H1 (cell line): ENCODE data around the gene CTNND2. TPM values are rescaled to one million over a fixed set of nuclear protein-coding genes. Genes with fewer than 3 reads are reported as not detected.

Experiments used
- CTCF ChIA-PET: fragments of 300-600 bp; sonication (Branson Sonifier 250); formaldehyde crosslinking; loops from one replicate; lab custom pipeline; 2021; ENCODE audit not compliant: partially characterized antibody; lab: Charles Lee
- POLR2A ChIA-PET: fragments of 300-600 bp; sonication (Branson Sonifier 250); formaldehyde crosslinking; loops from one replicate; lab custom pipeline; 2021; ENCODE audit warnings: inconsistent platforms; ENCODE audit not compliant: partially characterized antibody; lab: Charles Lee
- DNase-seq, 2 experiments: peaks; one replicate each; pipeline versions ENCODE4 v3.0.0 to v3.0.0-alpha.2; 2010 to 2022; ENCODE audit warnings: low spot score in 2 of 2, low read depth in 1 of 2, mixed read lengths in 1 of 2
- FAIRE-seq: peaks from 2 replicates; lab custom pipeline; 2011; peaks lifted over from hg19 to GRCh38; lab: Jason Lieb, UNC
- H2AFZ ChIP-seq: 2 replicates; pipeline ENCODE4 v1.8.1; 2012; ENCODE audit warnings: low read length, inconsistent platforms
- H2AK5ac ChIP-seq: 2 replicates; pipeline ENCODE4 v1.6.1; 2013; ENCODE audit warnings: low read depth, low read length
- H2BK120ac ChIP-seq: replicated peaks from 2 replicates; pipeline ENCODE3; 2013; ENCODE audit warnings: low read depth, low read length, inconsistent platforms
- H2BK12ac ChIP-seq: 2 replicates; pipeline ENCODE4 v1.6.1; 2013; ENCODE audit warnings: low read depth, low read length
- H2BK15ac ChIP-seq: 2 replicates; pipeline ENCODE4 v1.6.1; 2013; ENCODE audit warnings: low read length
- H2BK20ac ChIP-seq: 2 replicates; pipeline ENCODE4 v1.6.1; 2013; ENCODE audit warnings: low read length
- H2BK5ac ChIP-seq: 2 replicates; pipeline ENCODE4 v1.6.1; 2013; ENCODE audit warnings: low read depth, low read length
- H3K14ac ChIP-seq: 2 replicates; pipeline ENCODE4 v1.6.1; 2013; ENCODE audit warnings: inconsistent platforms; ENCODE audit not compliant: insufficient read length
- H3K18ac ChIP-seq: 2 replicates; pipeline ENCODE4 v1.6.1; 2013; ENCODE audit warnings: low read length; ENCODE audit errors: extremely low read depth
- H3K23ac ChIP-seq: 2 replicates; pipeline ENCODE4 v1.6.1; 2013; ENCODE audit warnings: inconsistent platforms; ENCODE audit not compliant: insufficient read length
- H3K23me2 ChIP-seq: 2 replicates; pipeline ENCODE4 v1.6.1; 2013; ENCODE audit warnings: low read depth, low read length
- H3K27ac ChIP-seq: 2 replicates; pipeline ENCODE4 v1.6.1; 2011; ENCODE audit warnings: low read depth, low read length, inconsistent platforms
- H3K27me3 ChIP-seq, 4 experiments: replicated peaks in 1 of 4; 1 replicate in 1 of 4; 2 replicates in 3 of 4; pipeline versions ENCODE4 v1.6.1 to v1.8.1; 2011 to 2013; ENCODE audit warnings: low read length in 3 of 4, mild to moderate bottlenecking in 3 of 4, inconsistent platforms in 2 of 4, mixed read lengths in 2 of 4, moderate library complexity in 1 of 4; ENCODE audit not compliant: control insufficient read depth in 3 of 4, insufficient read depth in 3 of 4; ENCODE audit errors: extremely low read depth in 1 of 4
- H3K36me3 ChIP-seq, 4 experiments: 2 replicates each; pipeline versions ENCODE4 v1.6.1 to v1.8.1; 2011 to 2013; ENCODE audit warnings: mild to moderate bottlenecking in 4 of 4, low read length in 3 of 4, moderate library complexity in 2 of 4, control low read depth in 1 of 4, inconsistent platforms in 1 of 4; ENCODE audit not compliant: insufficient read depth in 4 of 4, control insufficient read depth in 2 of 4
- H3K4ac ChIP-seq: replicated peaks from 2 replicates; pipeline ENCODE3; 2013; ENCODE audit warnings: low read length, low read depth, mixed read lengths, inconsistent platforms; ENCODE audit not compliant: insufficient read length
- H3K4me1 ChIP-seq, 4 experiments: replicated peaks in 1 of 4; 1 replicate in 1 of 4; 2 replicates in 3 of 4; pipeline versions ENCODE4 v1.6.1 to v1.8.1; 2011 to 2013; ENCODE audit warnings: low read length in 3 of 4, inconsistent platforms in 2 of 4, mixed read lengths in 1 of 4; ENCODE audit not compliant: insufficient read depth in 4 of 4, control insufficient read depth in 3 of 4
- H3K4me2 ChIP-seq, 2 experiments: 2 replicates each; pipeline versions ENCODE4 v1.6.1 to v1.8.1; 2011 to 2013; ENCODE audit warnings: low read depth in 2 of 2, low read length in 2 of 2, control low read depth in 1 of 2, inconsistent platforms in 1 of 2, mild to moderate bottlenecking in 1 of 2; ENCODE audit not compliant: insufficient read depth in 1 of 2
- H3K4me3 ChIP-seq, 4 experiments: fragments of 200-600, 300-600 bp in 1 of 4; sonication (generic), shearing (Covaris generic), sonication (Bioruptor Twin) in 1 of 4; 2 replicates each; pipeline versions ENCODE4 v1.5.1 to v1.8.1; 2011 to 2016; ENCODE audit warnings: low read length in 4 of 4, low read depth in 3 of 4, control low read depth in 2 of 4, inconsistent platforms in 2 of 4, mild to moderate bottlenecking in 2 of 4, mixed read lengths in 1 of 4, moderate library complexity in 1 of 4; ENCODE audit not compliant: insufficient read depth in 2 of 4; ENCODE audit errors: extremely low read depth in 1 of 4
- H3K56ac ChIP-seq: replicated peaks from 2 replicates; pipeline ENCODE3; 2013; ENCODE audit warnings: low read depth, mild to moderate bottlenecking, mixed read lengths, low read length, inconsistent platforms; ENCODE audit not compliant: insufficient read length
- H3K79me1 ChIP-seq: 2 replicates; pipeline ENCODE4 v1.6.1; 2013; ENCODE audit warnings: low read depth, low read length, control low read depth
- H3K79me2 ChIP-seq, 2 experiments: 2 replicates each; pipeline versions ENCODE4 v1.6.1 to v1.8.1; 2012 to 2013; ENCODE audit warnings: low read length in 2 of 2, mild to moderate bottlenecking in 2 of 2, inconsistent platforms in 1 of 2; ENCODE audit not compliant: insufficient read depth in 2 of 2, control insufficient read depth in 1 of 2
- H3K9ac ChIP-seq, 4 experiments: replicated peaks in 1 of 4; 1 replicate in 1 of 4; 2 replicates in 3 of 4; pipeline versions ENCODE4 v1.6.1 to v1.8.1; 2011 to 2013; ENCODE audit warnings: low read depth in 3 of 4, low read length in 3 of 4, control low read depth in 2 of 4, mild to moderate bottlenecking in 2 of 4, moderate library complexity in 2 of 4, inconsistent platforms in 1 of 4; ENCODE audit errors: extremely low read depth in 1 of 4
- H3K9me3 ChIP-seq, 2 experiments: 2 replicates each; pipeline versions ENCODE4 v1.6.1 to v1.8.1; 2012 to 2013; ENCODE audit warnings: mild to moderate bottlenecking in 2 of 2, moderate library complexity in 2 of 2, control low read depth in 1 of 2, inconsistent platforms in 1 of 2, low read depth in 1 of 2, low read length in 1 of 2, mixed read lengths in 1 of 2; ENCODE audit not compliant: insufficient read depth in 2 of 2
- H4K20me1 ChIP-seq, 2 experiments: replicated peaks in 1 of 2; 2 replicates each; pipeline versions ENCODE3 to v1.8.1; 2011 to 2013; ENCODE audit warnings: inconsistent platforms in 2 of 2, low read length in 2 of 2, mild to moderate bottlenecking in 1 of 2; ENCODE audit not compliant: insufficient read depth in 2 of 2, control insufficient read depth in 1 of 2
- H4K5ac ChIP-seq: 2 replicates; pipeline ENCODE4 v1.6.1; 2013; ENCODE audit warnings: low read length, low read depth, mixed read lengths, inconsistent platforms; ENCODE audit not compliant: insufficient read length
- H4K8ac ChIP-seq: 2 replicates; pipeline ENCODE4 v1.8.0; 2013; ENCODE audit warnings: mild to moderate bottlenecking, moderate library complexity, low read length, inconsistent platforms; ENCODE audit not compliant: insufficient read depth; ENCODE audit errors: extremely low read depth
- H4K91ac ChIP-seq: replicated peaks from 2 replicates; pipeline ENCODE3; 2013; ENCODE audit warnings: low read length, mixed read lengths, inconsistent platforms; ENCODE audit not compliant: insufficient read length
- BACH1 ChIP-seq: IDR thresholded peaks from 2 replicates; pipeline ENCODE4 v1.6.1; 2012; ENCODE audit warnings: low read length, improper control_type of control experiment
- BCL11A ChIP-seq, 2 experiments: IDR thresholded peaks; one replicate each; pipeline ENCODE4 v1.6.1; 2011; ENCODE audit warnings: low read depth in 2 of 2, low read length in 2 of 2, mild to moderate bottlenecking in 2 of 2
- CEBPB ChIP-seq: IDR thresholded peaks from 2 replicates; pipeline ENCODE4 v1.6.1; 2012; ENCODE audit warnings: low read depth, low read length
- CHD1 ChIP-seq: IDR thresholded peaks from 2 replicates; pipeline ENCODE4 v1.6.1; 2012; ENCODE audit warnings: low read depth, low read length, improper control_type of control experiment
- HDAC2 ChIP-seq, 2 experiments: fragments of 300-600 bp in 1 of 2; sonication (generic) in 1 of 2; IDR thresholded peaks; 2 replicates each; pipeline ENCODE4 v1.6.1; 2011 to 2012; ENCODE audit warnings: low read depth in 2 of 2, low read length in 2 of 2, mild to moderate bottlenecking in 2 of 2, moderate library complexity in 2 of 2, borderline replicate concordance in 1 of 2, inconsistent platforms in 1 of 2
- KDM4A ChIP-seq: IDR thresholded peaks from one replicate; pipeline ENCODE4 v1.7.1; 2012; ENCODE audit warnings: low read depth, mild to moderate bottlenecking, moderate library complexity, low read length, inconsistent platforms; ENCODE audit not compliant: severe bottlenecking
- POLR2AphosphoS5 ChIP-seq: IDR thresholded peaks from 2 replicates; pipeline ENCODE4 v1.6.1; 2011; ENCODE audit warnings: low read depth, low read length
- SIN3A ChIP-seq, 2 experiments: IDR thresholded peaks in 1 of 2; conservative IDR thresholded peaks in 1 of 2; 2 replicates each; pipeline ENCODE4 v1.6.1; 2011 to 2012; ENCODE audit warnings: low read length in 2 of 2, improper control_type of control experiment in 1 of 2, low read depth in 1 of 2, mild to moderate bottlenecking in 1 of 2
- ZNF274 ChIP-seq: IDR thresholded peaks from 2 replicates; pipeline ENCODE4 v1.7.0; 2012; ENCODE audit warnings: low read length, borderline replicate concordance; ENCODE audit errors: extremely low read depth
- WGBS, 2 experiments: shearing (Covaris generic) in 1 of 2; methylation state at CpG; one replicate each; pipeline versions ENCODE4 v1.1.6 to v1.1.7; 2013 to 2015; ENCODE audit warnings: low lambda C conversion rate in 2 of 2, mixed read lengths in 2 of 2, inconsistent platforms in 1 of 2, low coverage in 1 of 2, missing lambda C conversion rate in 1 of 2; ENCODE audit not compliant: insufficient replicate concordance in 2 of 2, insufficient coverage in 1 of 2, insufficient read length in 1 of 2; ENCODE audit errors: extremely low coverage in 1 of 2, missing lambda C conversion rate in 1 of 2; 5-methylcytosine and 5-hydroxymethylcytosine counted together
- polyA plus RNA-seq, 7 experiments: library from polyadenylated mRNA; depleted of rRNA in 3 of 7; stranded (reverse) in 5 of 7; unstranded in 2 of 7; fragments of >200 nt in 5 of 7; fragments of 200-250 nt in 2 of 7; gene quantifications; 1 replicate in 5 of 7; 2 replicates in 1 of 7; 4 replicates in 1 of 7; pipeline versions ENCODE4 v1.2.1 to v1.2.3, GENCODE V29; 2011 to 2013; ENCODE audit warnings: missing spikeins in 2 of 7, mixed read lengths in 2 of 7
- total RNA-seq: library from RNA; stranded (reverse); fragmentation: NEBNext Ultra II Directional; extraction: Animal tissue kit (Norgen Biotek cat#: 25700); gene quantifications from 2 replicates; pipeline ENCODE4 v1.2.1, GENCODE V29; 2021
- TF ChIP-seq, protein P1 (sequence below), 3 experiments: IDR thresholded peaks; 1 replicate in 2 of 3; 2 replicates in 1 of 3; pipeline versions ENCODE4 v1.5.1 to v1.6.1; 2011; ENCODE audit warnings: low read length in 3 of 3, mild to moderate bottlenecking in 3 of 3, inconsistent platforms in 2 of 3, low read depth in 1 of 3, moderate library complexity in 1 of 3; ENCODE audit not compliant: insufficient read depth in 1 of 3; ENCODE audit errors: control extremely low read depth in 1 of 3

The CTNND2 gene
- total and polyA plus RNA-seq, 2 of the 8 experiments (the other 6 are each of a cell fraction or from before 2014, with no cell fraction given): 7.4 to 14.2 TPM

DNA sequence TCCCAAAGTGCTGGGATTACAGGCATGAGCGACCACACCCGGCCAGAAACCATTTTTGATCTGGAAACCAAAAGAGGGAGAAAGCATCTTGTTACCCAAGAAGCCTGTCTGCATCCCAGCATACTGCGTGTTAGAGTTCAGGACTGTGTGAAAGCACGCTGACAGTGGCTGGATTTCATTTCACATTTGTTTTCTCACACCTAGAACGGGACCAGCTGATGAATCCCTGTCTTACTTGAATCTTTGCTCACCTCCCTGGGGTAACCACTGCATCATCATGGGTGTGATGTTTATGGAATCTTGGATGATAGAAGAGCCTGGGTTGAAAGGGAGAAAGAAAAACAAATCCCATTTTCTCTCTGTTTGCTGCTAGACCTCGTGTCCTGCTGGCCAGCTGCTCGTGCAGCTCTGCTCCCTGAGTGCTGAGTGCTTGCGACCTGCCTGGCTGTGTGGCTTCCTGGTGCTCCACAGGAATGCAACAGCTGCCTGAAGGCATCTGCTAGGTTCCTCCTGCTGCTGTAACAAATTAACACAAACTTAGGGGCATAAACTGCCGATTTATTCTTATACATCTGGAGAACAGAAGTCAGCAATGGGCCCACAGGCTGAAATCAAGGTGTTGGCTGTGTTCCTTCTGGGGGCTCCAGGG is 764.9 kb downstream of the CTNND2 start:
- DNase-seq: no peak
- Histone ChIP-seq H3K18ac (no peak overlapping the region), H2BK5ac (no peak overlapping the region), H3K4me2 (no peak overlapping the region), H3K79me2 (no peaks in the 10 kb centered on the region), H3K27me3 (no peaks in the 10 kb centered on the region), H3K9ac (no peak overlapping the region), H3K9me3 (no peaks in the 10 kb centered on the region), H3K4ac (no peak overlapping the region), H2BK12ac (no peak overlapping the region), H2BK120ac (no peak overlapping the region), H3K27ac (no peak overlapping the region), H4K20me1 (no peaks in the 10 kb centered on the region), H3K23ac (no peak overlapping the region), H3K56ac (no peak overlapping the region), H2BK15ac (no peak overlapping the region), H2AFZ (no peak overlapping the region), H3K36me3 (no peaks in the 10 kb centered on the region), H2AK5ac (no peak overlapping the region), H4K8ac (no peak overlapping the region), H3K79me1 (no peaks in the 10 kb centered on the region), H2BK20ac (no peak overlapping the region), H4K5ac (no peak overlapping the region), H3K14ac (no peak overlapping the region), H4K91ac (no peak overlapping the region), H3K23me2 (no peaks in the 10 kb centered on the region), H3K4me1 (no peaks in the 10 kb centered on the region; a peak in 1 of 7 replicates), H3K4me3 (no peak overlapping the region)
- TF ChIP-seq CHD1 (no peak), HDAC2 (IDR thresholded peaks at IDR 0.05; ENCODE audit: borderline replicate concordance in 1 of 2, low read depth in 2 of 2, low read length in 2 of 2) (no peak), BACH1 (no peak), CEBPB (no peak), ZNF274 (no peak), POLR2AphosphoS5 (no peak), SIN3A (conservative IDR thresholded peaks at IDR 0.05 in 1 of 2, IDR thresholded peaks at IDR 0.05 in 1 of 2; ENCODE audit: low read depth in 1 of 2, low read length in 2 of 2) (no peak), KDM4A (no peak), BCL11A (IDR thresholded peaks at IDR 0.05; ENCODE audit: low read depth in 2 of 2, low read length in 2 of 2) (no peak)
- TF ChIP-seq, protein P1, sequence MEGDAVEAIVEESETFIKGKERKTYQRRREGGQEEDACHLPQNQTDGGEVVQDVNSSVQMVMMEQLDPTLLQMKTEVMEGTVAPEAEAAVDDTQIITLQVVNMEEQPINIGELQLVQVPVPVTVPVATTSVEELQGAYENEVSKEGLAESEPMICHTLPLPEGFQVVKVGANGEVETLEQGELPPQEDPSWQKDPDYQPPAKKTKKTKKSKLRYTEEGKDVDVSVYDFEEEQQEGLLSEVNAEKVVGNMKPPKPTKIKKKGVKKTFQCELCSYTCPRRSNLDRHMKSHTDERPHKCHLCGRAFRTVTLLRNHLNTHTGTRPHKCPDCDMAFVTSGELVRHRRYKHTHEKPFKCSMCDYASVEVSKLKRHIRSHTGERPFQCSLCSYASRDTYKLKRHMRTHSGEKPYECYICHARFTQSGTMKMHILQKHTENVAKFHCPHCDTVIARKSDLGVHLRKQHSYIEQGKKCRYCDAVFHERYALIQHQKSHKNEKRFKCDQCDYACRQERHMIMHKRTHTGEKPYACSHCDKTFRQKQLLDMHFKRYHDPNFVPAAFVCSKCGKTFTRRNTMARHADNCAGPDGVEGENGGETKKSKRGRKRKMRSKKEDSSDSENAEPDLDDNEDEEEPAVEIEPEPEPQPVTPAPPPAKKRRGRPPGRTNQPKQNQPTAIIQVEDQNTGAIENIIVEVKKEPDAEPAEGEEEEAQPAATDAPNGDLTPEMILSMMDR (IDR thresholded peaks at IDR 0.05; ENCODE audit: control extremely low read depth in 1 of 3, insufficient read depth in 1 of 3, low read depth in 1 of 3, low read length in 3 of 3): no peak
- WGBS, 2 experiments: 86% methylated on average over 9 of the region's 9 CpGs; no CpG with 5 or more reads in 1 of the 2 experiments
- ChIA-PET CTCF (interaction anchor here (0.8 kb wide), 1 partner anchor 10 kb away, joined by 3 read pairs; no protein-coding TSS in a partner anchor), POLR2A (no interaction called here)
- FAIRE-seq: no peak
